Stimulated activated CD4-positive, alpha-beta T cell treated with anti-CD3 and anti-CD28 coated beads, TNF-alpha, amount 100 ng/mL, for 48 hours (primary cell): ENCODE results near the gene RFX3.

Experiments
- DNase-seq, 3 donors: peaks; one replicate each; pipeline ENCODE4 v3.0.0-alpha.2; 2020; ENCODE audit warnings: low read depth in 3 of 3

Gene RFX3

DNA sequence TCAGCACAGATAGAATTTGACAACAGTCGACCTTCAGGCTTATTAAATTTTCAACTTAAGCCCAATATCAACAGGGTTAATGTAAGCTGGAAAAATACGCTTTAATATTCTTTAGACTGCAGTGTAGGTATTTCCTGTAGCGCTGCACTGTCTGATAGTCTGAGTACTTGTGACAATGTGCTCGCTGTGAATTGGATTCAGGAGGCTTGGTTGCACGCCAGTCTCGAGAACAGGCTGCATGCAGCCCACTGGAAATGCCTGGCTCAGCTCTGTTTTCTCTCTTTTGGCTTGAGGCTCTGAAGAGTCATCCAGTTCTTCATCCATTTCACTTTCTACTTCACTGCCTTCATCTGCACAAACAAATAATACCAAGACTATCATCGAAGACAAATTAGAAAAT, 300.9 kb downstream of the RFX3 start:
- no peak for DNase-seq

DNA sequence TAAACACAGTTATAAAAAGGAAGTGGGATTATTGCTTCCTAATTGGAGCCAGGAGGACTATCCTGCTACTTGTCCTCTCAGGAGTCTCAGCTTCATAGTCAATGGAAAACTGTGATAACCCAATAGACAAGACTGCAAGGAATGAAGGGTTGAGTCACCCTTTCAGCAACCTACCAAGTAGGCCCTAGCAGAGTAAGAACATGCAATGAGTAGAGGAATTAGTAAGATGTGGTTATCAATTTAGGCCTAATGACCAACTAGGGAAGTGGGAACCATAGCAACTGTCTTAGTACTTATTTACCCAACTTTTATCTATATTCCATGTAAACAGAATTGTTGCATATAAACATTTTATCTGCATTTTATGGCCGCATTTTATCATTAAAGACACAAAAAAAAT, 310.1 kb downstream of the RFX3 start:
- no peak for DNase-seq

DNA sequence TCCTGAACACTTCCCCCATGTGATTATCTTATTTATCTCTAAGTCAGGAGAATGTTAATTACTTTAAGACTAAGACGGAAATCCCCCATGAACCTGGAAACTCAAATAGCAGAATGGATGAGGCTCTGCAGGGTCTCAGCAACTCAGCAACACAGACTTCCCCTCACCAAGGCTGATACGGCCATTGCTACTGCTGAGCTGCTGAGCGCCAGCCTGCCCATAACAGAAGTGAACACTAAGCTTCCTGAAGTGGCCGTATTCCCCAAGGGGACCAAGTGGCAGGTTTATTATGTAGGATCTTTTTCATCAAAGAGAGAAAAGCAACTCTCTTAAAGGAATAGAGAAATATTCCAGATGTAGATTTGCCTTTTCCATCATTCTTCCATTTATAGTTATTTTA, 311.1 kb downstream of the RFX3 start:
- no peak for DNase-seq

DNA sequence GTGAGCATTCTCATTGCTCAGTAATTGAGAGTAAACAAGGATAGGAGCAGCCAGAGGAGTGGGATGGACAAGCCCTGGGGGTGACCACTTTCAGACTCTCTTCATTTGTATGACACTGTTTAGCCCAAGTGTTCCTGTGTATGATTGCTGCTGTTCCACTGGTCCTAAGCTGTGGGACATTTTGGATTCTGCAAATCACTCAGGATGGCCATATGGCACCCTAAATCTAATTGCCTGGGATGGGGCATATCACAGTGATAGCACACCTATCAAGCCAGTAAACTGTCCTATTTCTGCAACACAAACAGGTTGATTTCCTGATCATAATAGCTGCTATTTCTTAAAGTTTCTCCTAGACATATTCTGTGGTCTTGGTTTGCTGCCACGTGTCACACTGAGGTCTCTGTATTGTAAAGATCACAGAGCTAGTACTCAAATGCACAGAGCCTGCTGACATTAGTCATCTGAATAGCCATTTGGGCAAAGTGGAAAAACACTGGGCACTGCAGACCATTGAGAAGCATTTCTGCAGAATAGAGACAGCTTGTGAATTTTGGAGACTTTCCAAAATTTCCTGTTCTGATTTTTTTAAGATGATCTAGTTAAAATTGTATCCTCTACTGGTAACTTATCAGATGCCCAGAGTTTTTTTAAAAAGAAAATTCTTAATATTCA, 320.2 kb downstream of the RFX3 start:
- no peak for DNase-seq

DNA sequence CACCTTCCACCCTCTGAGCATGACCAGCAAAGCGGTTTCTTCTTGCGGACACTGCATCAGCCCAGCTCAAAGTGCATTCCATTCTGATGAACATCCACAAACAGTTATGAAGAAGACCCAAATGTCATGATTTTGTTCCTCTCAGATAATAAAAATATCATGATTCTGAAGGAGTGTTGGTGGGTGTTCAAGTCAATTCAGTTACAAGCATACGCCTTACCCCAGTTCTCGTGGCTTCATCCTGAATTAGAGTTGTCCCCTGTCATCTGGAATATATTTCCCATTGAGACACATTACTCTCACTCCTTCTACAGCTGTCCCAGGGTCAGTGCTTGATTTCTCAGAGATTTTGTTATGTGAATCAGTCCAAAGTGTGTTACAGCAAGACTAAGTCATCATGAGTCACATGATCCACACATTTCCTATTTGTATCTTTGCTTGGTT, 325.4 kb downstream of the RFX3 start:
- no peak for DNase-seq

DNA sequence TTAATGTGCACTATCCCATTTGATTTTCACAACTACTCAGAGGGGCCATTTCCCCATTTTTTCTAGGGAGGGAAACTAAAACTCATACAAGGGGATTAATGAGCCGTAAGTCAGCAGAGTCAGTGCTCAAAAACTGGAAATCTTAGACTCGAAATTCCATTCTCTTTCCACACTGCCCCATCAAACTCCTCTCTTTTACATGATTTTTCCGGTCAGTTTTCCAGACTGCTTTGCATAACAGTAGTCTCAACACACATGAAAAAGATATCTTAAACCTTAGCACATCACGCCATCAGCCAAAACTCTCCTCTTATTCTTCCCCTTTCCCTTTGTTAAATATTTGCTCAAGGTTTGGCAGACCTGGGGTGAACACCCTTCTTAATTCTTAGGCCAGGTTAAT, 332.0 kb downstream of the RFX3 start:
- DNase-seq, result no peak

DNA sequence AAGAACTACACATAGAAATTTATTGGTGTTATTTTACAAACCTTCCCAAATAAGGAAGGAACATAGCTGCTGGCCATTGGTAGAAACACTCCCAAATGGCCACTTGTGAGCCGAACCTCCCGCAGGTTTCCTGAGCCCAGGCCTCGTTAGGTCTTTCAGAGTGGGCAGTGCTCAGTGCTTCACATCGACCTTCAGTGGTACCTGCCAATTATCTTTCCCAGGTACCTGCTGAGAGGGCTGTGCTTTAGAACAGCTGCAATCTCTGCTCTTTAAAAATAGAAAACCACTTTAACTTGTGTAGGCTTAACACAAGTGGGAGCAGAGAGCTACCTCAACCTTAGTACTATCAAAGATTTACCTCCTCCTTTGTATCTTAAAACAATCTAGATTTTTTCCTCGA, 334.1 kb downstream of the RFX3 start:
- DNase-seq, result no peak

DNA sequence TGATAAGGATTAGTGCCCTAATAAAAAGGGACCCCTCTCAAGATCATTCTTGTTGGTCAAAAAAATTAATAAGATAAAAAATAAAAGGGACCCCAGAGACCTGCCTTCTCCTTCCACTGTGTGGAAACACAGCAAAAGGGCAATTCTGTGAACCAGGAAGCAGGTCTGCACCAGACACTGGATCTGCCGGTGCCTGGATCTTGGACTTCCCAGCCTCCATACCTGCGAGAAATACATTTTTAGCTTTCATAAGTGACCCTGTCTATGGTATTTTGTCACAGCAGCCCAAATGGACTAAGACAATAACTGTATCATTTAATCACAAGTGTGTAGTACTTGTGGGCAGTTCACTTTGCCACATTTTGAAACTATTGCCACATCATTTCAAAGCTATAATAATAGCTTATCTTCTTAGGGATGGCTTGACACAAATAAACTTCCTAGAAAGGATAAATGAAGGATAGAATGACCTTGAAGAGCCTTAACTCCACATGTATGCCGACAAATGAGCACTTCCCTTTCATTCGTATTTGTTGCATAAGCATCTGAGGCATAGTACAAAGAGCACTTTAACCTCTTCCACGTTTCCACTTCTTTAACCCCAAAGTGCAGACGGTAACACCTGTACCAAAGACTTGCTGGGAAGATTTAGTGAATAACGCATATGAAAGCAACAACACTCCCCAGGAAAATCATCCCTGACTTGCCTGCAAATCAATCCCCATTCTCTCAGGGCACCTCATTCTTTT, 336.5 kb downstream of the RFX3 start:
- DNase-seq, result no peak

DNA sequence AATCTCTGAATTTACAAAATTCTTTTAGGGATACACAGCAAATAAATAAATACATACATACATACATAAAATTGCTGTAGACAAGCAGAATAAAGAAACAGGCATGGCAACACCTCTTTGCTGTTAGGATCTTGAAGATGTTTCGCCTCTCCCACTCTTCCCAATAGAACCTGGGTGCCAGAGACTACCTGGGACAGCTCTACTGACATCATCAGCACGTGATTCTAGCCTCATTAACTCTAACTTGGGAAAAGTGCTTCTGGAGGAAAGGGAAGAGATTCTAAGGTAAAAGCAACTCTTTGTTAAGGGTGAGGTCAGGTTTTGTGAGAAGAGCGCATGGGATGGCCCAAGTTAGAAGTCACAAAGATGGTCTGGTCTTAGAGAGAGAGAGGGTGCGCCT, 339.1 kb downstream of the RFX3 start:
- no peak for DNase-seq

DNA sequence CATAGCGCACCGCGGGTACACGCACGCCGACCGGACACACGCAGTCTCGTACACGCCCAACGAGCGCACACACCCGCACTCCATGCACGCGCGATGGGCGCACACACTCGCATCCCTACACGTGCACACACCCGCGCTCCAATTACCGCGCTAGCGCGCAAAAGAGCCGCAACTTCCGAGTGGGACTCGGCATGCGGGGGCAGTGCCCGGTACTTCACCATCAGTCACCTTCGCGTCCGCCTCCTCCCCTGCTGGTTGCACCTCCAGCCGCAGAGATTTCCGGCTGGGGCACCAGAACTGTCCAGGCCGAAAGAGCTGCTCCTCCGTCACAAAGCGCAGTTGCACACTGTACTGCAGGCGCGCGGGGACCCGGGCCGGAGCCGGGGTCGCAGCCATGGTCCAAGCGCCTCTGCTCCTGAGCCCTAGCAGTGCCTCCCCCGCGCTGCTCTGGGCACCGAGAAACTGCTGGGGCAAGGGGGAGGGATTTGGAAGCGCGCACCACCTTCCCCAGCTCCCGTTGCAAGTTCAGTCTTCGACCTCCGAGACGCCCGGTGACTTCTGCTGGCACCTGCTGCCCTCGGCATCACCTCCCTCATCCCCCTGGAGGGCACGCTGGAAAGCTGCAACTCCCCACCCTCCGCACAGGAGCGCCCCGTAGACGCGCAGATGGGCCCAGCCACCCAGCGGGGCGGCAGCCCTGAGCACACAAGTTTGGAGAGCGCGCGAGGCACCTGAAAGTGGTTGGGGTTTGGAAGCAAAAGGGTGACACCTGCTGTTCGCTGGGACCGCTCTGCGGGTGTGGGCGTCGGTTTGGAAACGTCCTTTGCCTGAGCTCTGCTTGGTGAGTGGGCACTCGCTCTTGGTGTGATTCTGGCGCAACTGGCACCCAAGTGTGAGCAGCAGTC, 344.5 kb downstream of the RFX3 start:
- peak; percentile 13 to 38 (median 34) for DNase-seq

DNA sequence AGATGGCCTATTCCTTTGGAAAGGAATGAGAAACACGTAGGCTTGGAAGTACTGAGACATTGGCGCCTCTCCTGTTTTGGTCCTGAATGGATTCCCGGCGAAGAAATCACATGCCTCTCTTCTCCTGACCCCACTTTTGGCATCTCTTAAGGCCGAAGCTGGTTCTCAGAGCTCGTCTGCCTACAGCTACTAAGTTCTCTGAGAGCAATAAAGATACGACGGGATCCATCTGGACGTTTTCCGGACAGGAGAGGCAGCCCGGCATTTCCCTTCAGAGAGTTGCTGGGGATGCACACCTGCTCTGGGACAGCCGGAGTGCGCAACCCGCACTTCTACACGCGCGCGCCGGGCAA, 345.1 kb downstream of the RFX3 start:
- DNase-seq, result no peak

DNA sequence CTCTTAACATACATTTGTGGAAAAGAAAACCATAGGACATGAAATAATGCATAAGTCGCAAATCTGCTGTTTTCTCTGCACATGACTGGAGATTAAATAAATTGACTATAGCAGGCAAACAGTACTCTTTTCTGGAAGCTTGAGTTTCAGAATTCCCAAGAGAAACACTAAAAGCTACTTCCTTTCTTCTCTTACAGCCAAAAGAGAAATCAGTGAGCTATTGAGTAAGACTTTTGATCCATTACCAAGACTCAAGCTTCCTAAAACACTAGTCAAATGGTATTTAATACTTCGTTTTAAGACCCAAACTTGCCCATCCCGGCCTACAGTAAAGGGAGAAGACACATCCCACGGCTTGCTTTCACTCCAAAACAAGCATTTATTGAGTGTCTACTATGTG, 346.1 kb downstream of the RFX3 start:
- no peak for DNase-seq

DNA sequence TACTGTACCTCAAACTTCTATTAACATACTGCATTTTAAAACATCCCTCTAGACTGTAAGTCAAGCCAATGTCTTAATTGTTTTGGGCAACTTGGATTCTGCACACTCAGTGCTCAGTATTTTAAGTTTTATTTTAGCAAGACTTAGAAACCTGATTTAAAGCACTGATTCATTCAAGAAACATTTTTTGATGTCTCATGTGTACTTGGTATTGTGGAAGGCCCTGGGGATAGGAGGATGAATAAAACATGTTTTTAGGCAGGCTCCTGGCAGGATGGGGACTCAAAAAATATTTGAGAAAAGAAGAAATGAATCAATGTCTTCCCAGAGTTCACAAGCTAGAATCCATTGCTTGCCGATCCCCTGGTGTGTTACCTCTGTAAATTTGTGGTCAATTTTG, 347.9 kb downstream of the RFX3 start:
- DNase-seq, result no peak

DNA sequence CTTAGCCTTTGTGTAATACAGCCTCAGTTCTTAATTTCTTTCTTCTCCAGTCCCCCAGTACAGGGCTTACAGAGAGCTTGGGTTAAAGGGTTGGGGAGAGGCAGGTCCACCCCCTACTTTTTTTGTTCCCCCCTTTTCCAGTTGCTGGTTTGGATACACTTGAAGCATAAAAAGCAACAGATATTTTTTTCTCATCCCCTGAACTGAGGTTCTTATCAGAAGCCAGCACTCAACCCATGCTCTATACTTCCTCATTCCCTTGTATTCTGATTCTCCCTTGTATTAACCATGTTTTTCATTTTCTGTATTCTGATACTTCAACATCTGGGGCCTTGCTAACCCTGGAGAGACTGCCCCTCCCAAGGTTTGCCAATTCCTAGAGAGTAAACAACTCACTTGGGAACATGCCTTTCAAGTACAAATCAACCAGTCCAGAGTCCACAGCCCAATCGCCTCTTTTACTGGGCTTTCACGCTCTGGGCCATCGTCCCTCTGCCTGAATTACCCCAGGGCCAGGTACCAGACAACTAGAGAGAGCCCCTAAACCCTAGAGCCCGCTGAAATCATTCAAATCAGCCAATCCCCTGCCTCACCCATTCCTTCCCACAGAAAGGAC, 348.5 kb downstream of the RFX3 start:
- DNase-seq, result no peak

DNA sequence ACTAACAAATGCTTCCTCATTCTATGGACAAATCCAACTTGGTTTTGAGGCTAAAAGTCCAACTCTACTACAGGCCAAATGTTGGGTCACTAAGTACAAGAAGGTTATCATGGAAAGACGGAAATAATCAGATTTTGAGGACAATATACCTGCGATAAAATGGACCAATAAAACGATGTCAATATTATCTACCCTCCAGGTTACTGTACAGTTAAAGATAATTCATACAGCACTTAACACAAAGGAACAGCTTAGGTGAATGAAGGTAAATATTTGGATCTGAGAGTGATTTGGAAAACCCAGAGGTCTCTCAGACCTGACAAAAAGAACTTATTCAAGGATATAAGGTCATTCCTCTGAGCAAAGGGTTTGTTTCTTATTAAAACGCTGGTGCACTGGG, 352.4 kb downstream of the RFX3 start:
- no peak for DNase-seq

DNA sequence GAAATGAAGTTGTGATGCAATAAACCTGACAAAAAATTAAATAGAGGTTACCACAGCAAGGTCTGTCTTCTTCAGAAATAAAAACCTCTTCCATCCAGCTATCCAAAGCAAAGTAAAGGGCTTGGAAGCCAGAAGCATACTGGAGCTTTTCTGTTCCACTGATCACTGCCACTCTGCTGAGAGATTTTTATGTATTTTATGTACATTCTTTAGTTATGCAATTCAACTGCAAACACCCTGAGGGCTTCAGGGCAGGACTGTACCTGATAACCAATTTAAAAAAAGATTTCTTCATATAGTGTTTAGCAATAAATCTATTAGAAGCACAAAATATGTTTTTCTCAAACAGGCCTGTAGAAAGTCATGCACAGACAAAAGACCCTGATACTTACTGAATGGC, 355.0 kb downstream of the RFX3 start:
- DNase-seq, result no peak
